ENCODE results near the gene POM121L2.

DNA sequence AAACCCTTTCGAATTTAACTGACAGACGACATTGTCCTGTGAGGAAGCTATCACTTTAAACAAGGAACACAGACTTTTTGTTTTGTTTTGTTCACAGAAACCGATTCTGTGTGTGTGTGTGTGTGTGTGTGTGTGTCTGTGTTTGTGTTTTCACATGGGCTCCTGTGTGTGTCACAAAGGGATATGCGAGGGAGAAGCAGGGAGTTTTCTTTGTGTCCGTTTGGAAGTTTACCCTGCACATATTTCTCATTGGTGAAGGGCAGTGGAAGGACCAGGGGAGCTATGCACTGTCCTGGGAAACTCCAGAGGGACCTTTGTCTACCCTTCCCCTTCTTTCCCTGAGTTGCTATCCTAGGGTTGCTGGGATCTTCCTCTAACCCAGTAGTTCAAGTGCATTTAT, 17.7 kb downstream of the POM121L2 start:
- TF ChIP-seq GATA2 (IDR thresholded peaks at IDR 0.05; ENCODE audit: low read depth, low read length) (no peak), GATA3 (IDR thresholded peaks at IDR 0.05; ENCODE audit: low read depth, low read length) (no peak)

Measured in SH-SY5Y (cell line).